Mammary epithelial cell (primary cell): ENCODE results near the gene EI24.

Source experiments
- CTCF ChIP-seq, 2 donors: IDR thresholded peaks in 1 of 2; conservative IDR thresholded peaks in 1 of 2; 2 replicates each; pipeline ENCODE4 v1.5.1; 2011 to 2012; ENCODE audit warnings: inconsistent platforms in 2 of 2, low read length in 2 of 2, mild to moderate bottlenecking in 2 of 2, control low read depth in 1 of 2, low read depth in 1 of 2; ENCODE audit not compliant: insufficient read depth in 1 of 2; ENCODE audit errors: extremely low read depth in 1 of 2
- EZH2 ChIP-seq: IDR thresholded peaks from 2 replicates; pipeline ENCODE4 v1.6.1; 2012; ENCODE audit warnings: low read length, inconsistent platforms, borderline replicate concordance

GRCh38 chr11:125627236-125627910 lies 58.1 kb downstream of the EI24 start:
- no peak for TF ChIP-seq CTCF (conservative IDR thresholded peaks at IDR 0.05 in 1 of 2, IDR thresholded peaks at IDR 0.05 in 1 of 2; ENCODE audit: extremely low read depth in 1 of 2, insufficient read depth in 1 of 2, low read depth in 1 of 2, low read length in 2 of 2)
- TF ChIP-seq EZH2 = no peak
